A549 treated with GW870086 at 1 μM for 4 hours (cell line): Measurements from ENCODE around the gene SMARCA1. TPM values are rescaled to one million over a fixed set of nuclear protein-coding genes. Genes with fewer than 3 reads are reported as not detected.

Experiments
- total RNA-seq: library from RNA; stranded (reverse); fragments of 200-300 nt; extraction: Qiagen RNA extraction; gene quantifications from 5 replicates; pipeline ENCODE4 v1.2.3, GENCODE V29; 2022; ENCODE audit warnings: low read depth

The SMARCA1 gene, protein sequence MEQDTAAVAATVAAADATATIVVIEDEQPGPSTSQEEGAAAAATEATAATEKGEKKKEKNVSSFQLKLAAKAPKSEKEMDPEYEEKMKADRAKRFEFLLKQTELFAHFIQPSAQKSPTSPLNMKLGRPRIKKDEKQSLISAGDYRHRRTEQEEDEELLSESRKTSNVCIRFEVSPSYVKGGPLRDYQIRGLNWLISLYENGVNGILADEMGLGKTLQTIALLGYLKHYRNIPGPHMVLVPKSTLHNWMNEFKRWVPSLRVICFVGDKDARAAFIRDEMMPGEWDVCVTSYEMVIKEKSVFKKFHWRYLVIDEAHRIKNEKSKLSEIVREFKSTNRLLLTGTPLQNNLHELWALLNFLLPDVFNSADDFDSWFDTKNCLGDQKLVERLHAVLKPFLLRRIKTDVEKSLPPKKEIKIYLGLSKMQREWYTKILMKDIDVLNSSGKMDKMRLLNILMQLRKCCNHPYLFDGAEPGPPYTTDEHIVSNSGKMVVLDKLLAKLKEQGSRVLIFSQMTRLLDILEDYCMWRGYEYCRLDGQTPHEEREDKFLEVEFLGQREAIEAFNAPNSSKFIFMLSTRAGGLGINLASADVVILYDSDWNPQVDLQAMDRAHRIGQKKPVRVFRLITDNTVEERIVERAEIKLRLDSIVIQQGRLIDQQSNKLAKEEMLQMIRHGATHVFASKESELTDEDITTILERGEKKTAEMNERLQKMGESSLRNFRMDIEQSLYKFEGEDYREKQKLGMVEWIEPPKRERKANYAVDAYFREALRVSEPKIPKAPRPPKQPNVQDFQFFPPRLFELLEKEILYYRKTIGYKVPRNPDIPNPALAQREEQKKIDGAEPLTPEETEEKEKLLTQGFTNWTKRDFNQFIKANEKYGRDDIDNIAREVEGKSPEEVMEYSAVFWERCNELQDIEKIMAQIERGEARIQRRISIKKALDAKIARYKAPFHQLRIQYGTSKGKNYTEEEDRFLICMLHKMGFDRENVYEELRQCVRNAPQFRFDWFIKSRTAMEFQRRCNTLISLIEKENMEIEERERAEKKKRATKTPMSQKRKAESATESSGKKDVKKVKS
- 32.0 to 50.4 TPM (median 49.0 TPM) in 5 replicates for total RNA-seq

DNA sequence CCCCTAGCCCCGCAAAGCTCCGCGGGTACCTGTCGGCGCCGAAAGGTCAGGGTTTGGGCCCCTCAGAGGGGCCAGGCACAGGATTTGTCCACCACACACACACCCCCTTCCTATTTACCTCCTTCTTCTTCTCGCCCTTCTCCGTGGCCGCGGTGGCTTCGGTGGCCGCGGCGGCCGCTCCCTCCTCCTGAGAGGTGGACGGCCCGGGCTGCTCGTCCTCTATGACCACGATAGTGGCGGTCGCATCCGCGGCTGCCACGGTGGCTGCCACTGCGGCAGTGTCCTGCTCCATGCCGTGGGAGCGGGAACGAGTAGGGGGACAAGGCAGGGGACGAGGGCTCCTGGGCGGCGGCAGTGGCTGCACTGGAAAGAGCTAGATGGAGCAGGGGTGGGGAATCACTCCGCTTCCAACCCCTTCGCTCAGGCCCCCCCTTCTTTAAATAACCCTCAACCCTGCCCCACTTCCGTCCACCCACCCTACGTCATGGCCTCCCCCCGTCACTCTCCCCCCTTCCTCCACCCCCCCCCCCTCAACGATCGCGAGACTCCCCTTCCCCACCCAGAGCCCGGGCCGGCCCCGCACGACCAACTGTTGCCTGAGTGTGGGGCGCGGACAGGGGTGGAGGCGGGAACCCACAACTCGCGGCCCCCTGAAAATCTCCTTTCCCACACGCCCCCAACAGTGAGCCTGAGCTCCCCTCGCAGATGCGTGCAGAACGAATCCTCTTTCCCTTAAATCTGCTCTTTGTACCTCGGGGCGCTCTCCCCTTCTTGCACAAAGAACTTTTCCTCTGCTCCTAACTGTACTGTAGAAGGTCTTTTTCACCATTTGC is at the start of gene SMARCA1:
TSS of gene SMARCA1 (minus strand) at position 412 of the 833 bp plus-strand sequence. CDS start at position 292, 120 bp downstream.

DNA sequence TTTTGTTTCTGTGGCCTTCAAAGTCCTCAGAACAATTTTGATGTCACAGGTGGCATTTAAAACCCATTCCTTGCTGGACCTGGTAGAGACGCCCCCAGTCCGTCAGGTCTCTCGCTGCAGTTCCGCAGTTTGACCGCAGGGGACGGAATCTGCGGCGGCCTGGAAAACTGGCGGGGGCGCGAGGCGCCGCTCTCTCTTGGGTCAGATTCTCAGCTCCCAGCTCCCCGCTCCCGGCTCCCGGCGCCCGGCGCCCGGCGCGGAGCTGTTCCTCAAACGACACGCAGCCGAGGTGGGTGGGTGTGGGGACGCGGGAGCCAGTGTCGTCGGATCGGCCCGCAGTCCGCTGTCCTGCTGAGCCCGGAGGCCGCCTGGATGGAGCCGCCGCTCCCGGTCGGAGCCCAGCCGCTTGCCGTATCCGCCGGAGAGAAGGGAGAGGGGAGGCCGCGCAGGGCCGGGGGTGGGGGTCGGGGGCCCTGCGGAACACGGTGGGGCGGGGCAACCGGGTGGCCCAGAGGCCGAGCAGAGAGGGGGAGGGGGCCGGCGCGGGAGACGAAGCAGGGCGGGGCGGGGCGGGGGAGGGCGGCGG is 16.9 kb upstream of the SMARCA1 start, which contains the start of gene OCRL:
TSS of gene OCRL (plus strand) at position 192 of the 586 bp plus-strand sequence. CDS start at position 373, 181 bp downstream.

Other genes starting within 250 kb of the SMARCA1 start
- 18.4 to 25.8 TPM (median 25.1 TPM) in 5 replicates for gene OCRL, start 16.8 kb upstream of the SMARCA1 start, total RNA-seq
- 0.56 to 0.85 TPM (median 0.75 TPM) in 5 replicates for gene APLN, start 131.5 kb upstream of the SMARCA1 start, total RNA-seq
- gene XPNPEP2, start 215.5 kb upstream of the SMARCA1 start, total RNA-seq = not detected in 5 replicates